ENCODE data around the gene TMEM229B. TPM values are rescaled to one million over a fixed set of nuclear protein-coding genes. Genes with fewer than 3 reads are reported as not detected.

Gene TMEM229B
- total RNA-seq, 1 donor from 2014 or later: 5.5 TPM

DNA sequence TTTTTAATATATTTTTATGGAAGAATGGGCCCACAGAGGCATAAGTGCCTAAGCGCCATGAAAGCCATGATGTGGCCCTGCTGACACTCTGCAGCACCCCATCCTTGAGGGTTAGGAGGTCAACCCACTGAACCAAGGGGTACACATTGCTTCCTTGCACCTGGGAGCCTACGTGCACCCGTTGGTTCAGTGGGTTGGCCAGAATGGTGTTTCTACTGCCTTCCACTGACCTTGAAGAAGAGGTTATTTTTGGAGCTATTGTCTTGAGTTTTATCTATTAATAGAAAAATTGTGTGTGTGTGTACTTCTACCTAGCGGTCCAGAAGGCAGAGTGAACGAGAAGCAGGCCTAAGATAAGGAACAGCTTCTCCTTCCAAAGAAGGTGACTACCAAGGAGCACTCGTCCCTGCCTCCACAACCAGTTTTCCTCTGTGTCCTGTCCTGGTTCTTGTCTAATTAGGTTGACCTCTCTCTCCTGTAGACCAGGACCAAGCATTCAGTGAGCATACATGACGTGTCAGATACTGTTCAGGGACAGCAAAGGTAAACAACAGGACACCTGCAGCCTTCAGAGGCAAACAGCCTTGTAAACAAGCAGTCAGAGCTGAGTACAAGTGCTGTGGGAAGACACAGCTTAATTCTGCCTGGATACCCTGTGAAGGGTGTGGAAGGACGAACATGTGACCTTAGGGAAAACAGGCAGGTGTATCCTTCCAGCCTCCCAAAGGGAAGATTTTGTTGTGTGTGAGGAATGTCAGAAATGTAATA, 46.2 kb downstream of the TMEM229B start:
- intact Hi-C loops (cut with DNase I): no loop called here
- Histone ChIP-seq H3K36me3 (no peaks in the 10 kb centered on the region), H3K27me3 (no peaks in the 10 kb centered on the region), H3K4me1 (no peaks in the 10 kb centered on the region), H3K9me3 (no peaks in the 10 kb centered on the region), H3K27ac (no peak overlapping the region), H3K4me3 (no peak overlapping the region)
- TF ChIP-seq, protein P1, sequence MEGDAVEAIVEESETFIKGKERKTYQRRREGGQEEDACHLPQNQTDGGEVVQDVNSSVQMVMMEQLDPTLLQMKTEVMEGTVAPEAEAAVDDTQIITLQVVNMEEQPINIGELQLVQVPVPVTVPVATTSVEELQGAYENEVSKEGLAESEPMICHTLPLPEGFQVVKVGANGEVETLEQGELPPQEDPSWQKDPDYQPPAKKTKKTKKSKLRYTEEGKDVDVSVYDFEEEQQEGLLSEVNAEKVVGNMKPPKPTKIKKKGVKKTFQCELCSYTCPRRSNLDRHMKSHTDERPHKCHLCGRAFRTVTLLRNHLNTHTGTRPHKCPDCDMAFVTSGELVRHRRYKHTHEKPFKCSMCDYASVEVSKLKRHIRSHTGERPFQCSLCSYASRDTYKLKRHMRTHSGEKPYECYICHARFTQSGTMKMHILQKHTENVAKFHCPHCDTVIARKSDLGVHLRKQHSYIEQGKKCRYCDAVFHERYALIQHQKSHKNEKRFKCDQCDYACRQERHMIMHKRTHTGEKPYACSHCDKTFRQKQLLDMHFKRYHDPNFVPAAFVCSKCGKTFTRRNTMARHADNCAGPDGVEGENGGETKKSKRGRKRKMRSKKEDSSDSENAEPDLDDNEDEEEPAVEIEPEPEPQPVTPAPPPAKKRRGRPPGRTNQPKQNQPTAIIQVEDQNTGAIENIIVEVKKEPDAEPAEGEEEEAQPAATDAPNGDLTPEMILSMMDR (IDR thresholded peaks at IDR 0.05): no peak
- DNase-seq (ENCODE audit: low spot score in 2 of 2): no peak

DNA sequence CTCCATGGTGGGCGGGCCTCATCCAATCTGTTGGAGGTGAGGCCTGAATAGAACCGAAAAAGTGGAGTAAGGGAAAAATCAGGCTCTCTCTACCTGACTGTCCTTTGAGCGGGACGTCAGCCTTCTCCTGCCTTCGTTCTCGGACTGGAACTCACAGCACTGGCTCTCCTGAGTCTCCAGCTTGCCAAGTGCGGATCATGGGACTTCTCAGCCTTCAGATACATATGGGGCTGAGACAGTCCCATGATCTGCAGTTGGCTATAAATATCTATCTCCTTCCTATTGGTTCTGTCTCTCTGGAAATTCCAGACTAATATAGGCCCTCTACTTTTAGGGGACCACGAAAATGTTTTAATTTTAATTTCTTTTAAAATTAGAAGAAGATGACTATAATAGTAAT, 46.8 kb downstream of the TMEM229B start:
- Histone ChIP-seq H3K9me3 (no peaks in the 10 kb centered on the region), H3K36me3 (no peaks in the 10 kb centered on the region)

DNA sequence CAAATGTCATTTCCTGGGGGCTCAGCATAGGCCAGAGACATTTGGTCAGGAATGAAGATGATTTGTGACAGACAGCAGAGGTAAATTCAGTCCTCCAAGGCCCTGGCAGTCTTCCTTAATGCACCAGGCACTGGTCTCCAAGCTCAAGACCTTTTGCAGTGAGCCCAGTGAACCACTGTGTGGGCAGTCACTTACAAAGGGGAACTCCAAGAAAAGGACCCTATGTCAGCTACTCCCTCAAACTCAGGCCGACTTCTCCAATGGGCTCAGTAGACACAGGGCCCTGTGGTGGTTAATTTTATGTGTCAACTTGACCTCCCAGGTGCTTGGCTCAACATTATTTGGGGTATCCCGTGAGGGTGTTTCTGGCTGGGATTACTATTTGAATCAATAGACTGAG, 47.3 kb downstream of the TMEM229B start:
- TF ChIP-seq, protein P1 (IDR thresholded peaks at IDR 0.05): no peak
- no peaks in the 10 kb centered on the region for H3K27me3 ChIP-seq
- no peak overlapping the region for H3K4me3 ChIP-seq
- intact Hi-C loops (cut with DNase I): no loop called here
- no peaks in the 10 kb centered on the region for H3K9me3 ChIP-seq
- H3K4me1 ChIP-seq: no peaks in the 10 kb centered on the region
- no peaks in the 10 kb centered on the region for H3K36me3 ChIP-seq
- no peak overlapping the region for H3K27ac ChIP-seq
- DNase-seq (ENCODE audit: low spot score in 2 of 2): no peak

More for the DNA sequence above, 46.8 kb downstream of the TMEM229B start:
- Histone ChIP-seq H3K4me3 (no peak overlapping the region), H3K27me3 (no peaks in the 10 kb centered on the region), H3K4me1 (no peaks in the 10 kb centered on the region), H3K27ac (no peak overlapping the region)
- TF ChIP-seq, protein P1 (IDR thresholded peaks at IDR 0.05): no peak
- DNase-seq (ENCODE audit: low spot score in 2 of 2): no peak
- intact Hi-C loops (cut with DNase I): no loop called here

DNA sequence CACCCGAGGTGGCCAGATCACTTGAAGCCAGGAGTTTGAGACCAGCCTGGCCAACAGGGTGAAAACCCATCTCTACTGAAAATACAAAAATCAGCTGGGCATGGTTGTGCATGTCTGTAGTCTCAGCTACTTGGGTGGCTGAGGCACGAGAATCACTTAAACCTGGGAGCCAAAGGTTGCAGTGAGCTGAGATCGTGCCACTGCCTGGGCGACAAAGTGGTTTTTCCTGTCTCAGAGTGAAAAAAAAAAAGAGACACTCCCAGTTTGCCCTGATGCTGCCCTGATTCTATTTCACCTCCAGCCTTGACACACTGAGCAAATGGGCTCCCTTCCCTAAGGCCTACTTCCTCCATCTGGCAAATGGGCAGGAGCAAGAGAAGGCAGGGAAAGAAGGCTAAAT, 48.0 kb downstream of the TMEM229B start:
- no peak overlapping the region for H3K27ac ChIP-seq
- H3K36me3 ChIP-seq: no peaks in the 10 kb centered on the region
- H3K27me3 ChIP-seq: no peaks in the 10 kb centered on the region
- no peaks in the 10 kb centered on the region for H3K9me3 ChIP-seq
- no peak overlapping the region for H3K4me3 ChIP-seq
- DNase-seq (ENCODE audit: low spot score in 2 of 2): no peak
- H3K4me1 ChIP-seq: no peaks in the 10 kb centered on the region
- TF ChIP-seq, protein P1 (IDR thresholded peaks at IDR 0.05): no peak
- intact Hi-C loops (cut with DNase I): no loop called here

DNA sequence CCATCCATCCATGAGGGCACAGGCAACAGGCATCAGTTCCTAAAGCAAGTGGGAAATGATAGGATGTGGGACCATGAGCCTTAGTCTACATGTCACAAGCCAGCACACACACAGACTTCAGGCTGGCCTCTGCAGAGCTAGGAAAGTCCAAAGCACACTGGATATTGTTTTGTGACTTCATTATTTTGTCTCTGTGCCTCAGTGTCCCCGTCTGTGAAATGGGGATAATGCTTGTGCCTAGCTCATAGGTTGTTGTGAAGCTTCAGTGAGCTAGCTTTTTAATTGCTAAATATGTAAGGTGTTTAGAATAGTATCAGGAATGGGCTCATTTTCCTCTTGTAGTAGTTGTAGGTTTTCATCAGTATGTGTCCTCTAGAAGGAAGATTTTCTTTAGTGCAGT, 49.6 kb downstream of the TMEM229B start:
- TF ChIP-seq, protein P1 (IDR thresholded peaks at IDR 0.05): no peak
- Histone ChIP-seq H3K4me3 (no peak overlapping the region), H3K36me3 (no peaks in the 10 kb centered on the region), H3K27me3 (no peaks in the 10 kb centered on the region), H3K27ac (no peak overlapping the region), H3K4me1 (no peaks in the 10 kb centered on the region), H3K9me3 (no peaks in the 10 kb centered on the region)
- intact Hi-C loops (cut with DNase I): no loop called here
- no peak for DNase-seq (ENCODE audit: low spot score in 2 of 2)

Measured in ascending aorta (tissue), 2 donors.